H1 (cell line): ENCODE measurements around the gene NOD2. TPM values are rescaled to one million over a fixed set of nuclear protein-coding genes. Genes with fewer than 3 reads are reported as not detected.

Experiments used
- ATF3 ChIP-seq: IDR thresholded peaks from 2 replicates; pipeline ENCODE4 v1.6.1; 2011; ENCODE audit warnings: low read depth, mild to moderate bottlenecking, low read length; ENCODE audit not compliant: insufficient read depth
- EP300 ChIP-seq, 2 experiments: IDR thresholded peaks; 1 replicate in 1 of 2; 2 replicates in 1 of 2; pipeline ENCODE4 v1.6.1; 2011 to 2012; ENCODE audit warnings: low read depth in 2 of 2, low read length in 2 of 2, mild to moderate bottlenecking in 2 of 2, borderline replicate concordance in 1 of 2, inconsistent platforms in 1 of 2, moderate library complexity in 1 of 2
- FOSL1 ChIP-seq: IDR thresholded peaks from 2 replicates; pipeline ENCODE4 v1.6.1; 2011; ENCODE audit warnings: mild to moderate bottlenecking, low read depth, low read length, moderate library complexity; ENCODE audit not compliant: insufficient read depth
- GTF2F1 ChIP-seq: IDR thresholded peaks from 2 replicates; pipeline ENCODE4 v1.6.1; 2012; ENCODE audit warnings: low read depth, low read length, improper control_type of control experiment, borderline replicate concordance
- KDM4A ChIP-seq: IDR thresholded peaks from one replicate; pipeline ENCODE4 v1.7.1; 2012; ENCODE audit warnings: low read depth, mild to moderate bottlenecking, moderate library complexity, low read length, inconsistent platforms; ENCODE audit not compliant: severe bottlenecking
- KDM5A ChIP-seq: fragments of 200-600 bp; IDR thresholded peaks from 2 replicates; pipeline ENCODE4 v1.7.1; 2012; ENCODE audit warnings: mild to moderate bottlenecking, low read length, inconsistent platforms, mixed read lengths
- PHF8 ChIP-seq: fragments of 200-600 bp; sonication (generic); conservative IDR thresholded peaks from 2 replicates; pipeline ENCODE4 v1.7.1; 2012; ENCODE audit warnings: low read depth, mild to moderate bottlenecking, inconsistent platforms, low read length, moderate library complexity
- SIX5 ChIP-seq: IDR thresholded peaks from 2 replicates; pipeline ENCODE4 v1.6.1; 2011; ENCODE audit warnings: mild to moderate bottlenecking, low read depth, low read length
- ZNF274 ChIP-seq: IDR thresholded peaks from 2 replicates; pipeline ENCODE4 v1.7.0; 2012; ENCODE audit warnings: low read length, borderline replicate concordance; ENCODE audit errors: extremely low read depth
- polyA plus RNA-seq, 7 experiments: library from polyadenylated mRNA; depleted of rRNA in 3 of 7; stranded (reverse) in 5 of 7; unstranded in 2 of 7; fragments of >200 nt in 5 of 7; fragments of 200-250 nt in 2 of 7; gene quantifications; 1 replicate in 5 of 7; 2 replicates in 1 of 7; 4 replicates in 1 of 7; pipeline versions ENCODE4 v1.2.1 to v1.2.3, GENCODE V29; 2011 to 2013; ENCODE audit warnings: missing spikeins in 2 of 7, mixed read lengths in 2 of 7
- total RNA-seq: library from RNA; stranded (reverse); fragmentation: NEBNext Ultra II Directional; extraction: Animal tissue kit (Norgen Biotek cat#: 25700); gene quantifications from 2 replicates; pipeline ENCODE4 v1.2.1, GENCODE V29; 2021

NOD2 gene
- total and polyA plus RNA-seq, 2 of the 8 experiments (the other 6 are each of a cell fraction or from before 2014, with no cell fraction given), result 0.37 to 0.42 TPM

GRCh38 chr16:50699326-50700159 is 6.1 kb downstream of the NOD2 start (continued):
- TF ChIP-seq ZNF274, result no peak
- TF ChIP-seq KDM5A, result no peak
- TF ChIP-seq FOSL1, result no peak
- no peak for TF ChIP-seq EP300 (IDR thresholded peaks at IDR 0.05; ENCODE audit: borderline replicate concordance in 1 of 2, low read depth in 2 of 2, low read length in 2 of 2)
- TF ChIP-seq KDM4A, result no peak
- no peak for TF ChIP-seq PHF8
- no peak for TF ChIP-seq ATF3
- TF ChIP-seq GTF2F1, result no peak
- no peak for TF ChIP-seq SIX5
